ENCODE results near the gene NKAIN2. TPM values are rescaled to one million over a fixed set of nuclear protein-coding genes. Genes with fewer than 3 reads are reported as not detected.

Gene NKAIN2
- total RNA-seq, 2 donors from 2014 or later: 0.29 TPM; not detected in 1

DNA sequence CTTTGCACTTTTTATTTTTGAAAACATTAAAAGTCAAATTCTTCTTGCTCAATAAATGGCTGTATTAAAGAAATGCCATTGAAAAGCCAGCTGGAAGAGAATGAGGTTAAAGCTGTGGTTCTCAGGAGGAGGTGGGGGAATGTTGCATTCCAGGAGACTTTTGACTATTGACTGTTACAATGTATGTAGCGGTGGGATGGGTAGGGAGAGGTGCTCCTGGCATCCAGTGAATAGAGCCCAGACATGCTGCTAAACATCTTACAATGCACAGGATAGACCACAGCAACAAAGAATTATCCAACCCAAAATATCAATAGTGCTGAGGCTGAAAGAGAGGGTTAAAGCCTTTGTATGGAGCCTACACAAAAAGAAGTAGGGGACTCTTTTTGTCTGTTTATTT is 295.9 kb downstream of the NKAIN2 start:
- TF ChIP-seq, protein P1, sequence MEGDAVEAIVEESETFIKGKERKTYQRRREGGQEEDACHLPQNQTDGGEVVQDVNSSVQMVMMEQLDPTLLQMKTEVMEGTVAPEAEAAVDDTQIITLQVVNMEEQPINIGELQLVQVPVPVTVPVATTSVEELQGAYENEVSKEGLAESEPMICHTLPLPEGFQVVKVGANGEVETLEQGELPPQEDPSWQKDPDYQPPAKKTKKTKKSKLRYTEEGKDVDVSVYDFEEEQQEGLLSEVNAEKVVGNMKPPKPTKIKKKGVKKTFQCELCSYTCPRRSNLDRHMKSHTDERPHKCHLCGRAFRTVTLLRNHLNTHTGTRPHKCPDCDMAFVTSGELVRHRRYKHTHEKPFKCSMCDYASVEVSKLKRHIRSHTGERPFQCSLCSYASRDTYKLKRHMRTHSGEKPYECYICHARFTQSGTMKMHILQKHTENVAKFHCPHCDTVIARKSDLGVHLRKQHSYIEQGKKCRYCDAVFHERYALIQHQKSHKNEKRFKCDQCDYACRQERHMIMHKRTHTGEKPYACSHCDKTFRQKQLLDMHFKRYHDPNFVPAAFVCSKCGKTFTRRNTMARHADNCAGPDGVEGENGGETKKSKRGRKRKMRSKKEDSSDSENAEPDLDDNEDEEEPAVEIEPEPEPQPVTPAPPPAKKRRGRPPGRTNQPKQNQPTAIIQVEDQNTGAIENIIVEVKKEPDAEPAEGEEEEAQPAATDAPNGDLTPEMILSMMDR (conservative IDR thresholded peaks at IDR 0.05): no peak
- no peak overlapping the region for H3K4me3 ChIP-seq (ENCODE audit: low read length)
- Mint-ChIP-seq H3K36me3 (ENCODE audit: low read depth) (no peaks in the 10 kb centered on the region), H3K27ac (no peak overlapping the region), H3K9me3 (no peaks in the 10 kb centered on the region), H3K4me1 (no peaks in the 10 kb centered on the region), H3K4me3 (no peak overlapping the region), H3K27me3 (ENCODE audit: insufficient read depth) (no peaks in the 10 kb centered on the region)
- no peaks in the 10 kb centered on the region for H3K9me3 ChIP-seq (ENCODE audit: control insufficient read depth, low read length)
- no peaks in the 10 kb centered on the region for H3K27me3 ChIP-seq (ENCODE audit: control insufficient read depth, insufficient read depth, low read length, poor library complexity, severe bottlenecking)
- H3K36me3 ChIP-seq (ENCODE audit: control insufficient read depth, insufficient read depth, low read length): no peaks in the 10 kb centered on the region
- 100% methylated on average over 1 of the region's 1 CpG; no CpG with 5 or more reads in 1 of the 2 experiments for WGBS, 2 experiments (ENCODE audit: insufficient coverage in 1 of 2, insufficient read length in 1 of 2)
- H3K4me1 ChIP-seq (ENCODE audit: control insufficient read depth, insufficient read depth, low read length): no peaks in the 10 kb centered on the region
- no peak for DNase-seq
- no peak overlapping the region for H3K9ac ChIP-seq (ENCODE audit: extremely low read depth, low read length, poor library complexity, severe bottlenecking)
- H3K27ac ChIP-seq (ENCODE audit: low read depth, low read length): no peak overlapping the region

DNA sequence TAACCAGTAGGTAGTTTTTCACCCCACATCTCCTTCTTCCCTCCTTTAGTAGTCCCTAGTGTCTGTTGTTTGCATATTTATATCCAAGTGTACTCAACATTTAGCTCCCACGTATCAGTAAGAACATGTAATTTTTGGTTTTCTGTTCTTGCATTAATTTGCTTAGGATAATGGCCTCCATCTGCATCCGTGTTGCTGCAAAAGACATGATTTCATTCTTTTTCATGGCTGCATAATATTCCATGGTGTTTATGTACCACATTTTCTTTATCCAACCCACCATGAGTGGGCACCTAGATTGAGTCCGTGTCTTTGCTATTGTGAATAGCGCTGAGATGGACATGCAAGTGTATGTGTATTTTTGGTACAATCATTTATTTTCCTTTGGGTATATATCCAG is 306.8 kb downstream of the NKAIN2 start:
- Histone ChIP-seq H3K36me3 (ENCODE audit: control insufficient read depth, insufficient read depth, low read length) (no peaks in the 10 kb centered on the region), H3K9me3 (ENCODE audit: control insufficient read depth, low read length) (no peaks in the 10 kb centered on the region)
- H3K36me3 Mint-ChIP-seq (ENCODE audit: low read depth): no peaks in the 10 kb centered on the region

DNA sequence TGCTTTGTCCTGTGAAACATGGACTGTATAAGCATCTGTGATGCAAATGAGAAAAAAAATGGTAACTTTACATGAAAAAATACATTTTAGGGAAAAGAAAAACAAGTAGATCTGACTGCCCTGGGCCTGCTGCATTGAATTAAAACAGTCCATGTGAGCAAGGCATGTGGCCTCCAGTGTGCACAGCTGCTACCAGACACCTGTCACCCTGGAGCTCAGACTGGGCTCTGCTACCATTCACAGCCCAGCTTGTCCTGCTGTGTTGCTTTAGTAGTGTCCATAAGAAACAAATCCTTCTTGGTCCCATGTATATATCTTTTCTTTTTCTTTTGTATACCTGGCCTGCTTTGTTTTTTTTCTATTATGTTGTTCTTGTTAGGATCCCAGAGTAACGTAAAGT is 315.9 kb downstream of the NKAIN2 start:
- H3K4me3 Mint-ChIP-seq: no peak overlapping the region
- Histone ChIP-seq H3K27me3 (ENCODE audit: control insufficient read depth, insufficient read depth, low read length, poor library complexity, severe bottlenecking) (no peaks in the 10 kb centered on the region), H3K9me3 (ENCODE audit: control insufficient read depth, low read length) (no peaks in the 10 kb centered on the region), H3K4me1 (ENCODE audit: control insufficient read depth, insufficient read depth, low read length) (no peaks in the 10 kb centered on the region), H3K27ac (ENCODE audit: low read depth, low read length) (no peak overlapping the region), H3K36me3 (ENCODE audit: control insufficient read depth, insufficient read depth, low read length) (no peaks in the 10 kb centered on the region), H3K9ac (ENCODE audit: extremely low read depth, low read length, poor library complexity, severe bottlenecking) (no peak overlapping the region), H3K4me3 (ENCODE audit: low read length) (no peak overlapping the region)
- no peaks in the 10 kb centered on the region for H3K4me1 Mint-ChIP-seq
- H3K27ac Mint-ChIP-seq: no peak overlapping the region
- H3K27me3 Mint-ChIP-seq (ENCODE audit: insufficient read depth): no peaks in the 10 kb centered on the region
- WGBS, 2 experiments (ENCODE audit: insufficient coverage in 1 of 2, insufficient read length in 1 of 2): 97% methylated on average over 1 of the region's 1 CpG; no CpG with 5 or more reads in 1 of the 2 experiments
- H3K36me3 Mint-ChIP-seq (ENCODE audit: low read depth): no peaks in the 10 kb centered on the region
- no peaks in the 10 kb centered on the region for H3K9me3 Mint-ChIP-seq
- DNase-seq: no peak
- TF ChIP-seq, protein P1 (conservative IDR thresholded peaks at IDR 0.05): no peak

More for the DNA sequence above, 306.8 kb downstream of the NKAIN2 start:
- Mint-ChIP-seq H3K4me1 (no peaks in the 10 kb centered on the region), H3K27me3 (ENCODE audit: insufficient read depth) (no peaks in the 10 kb centered on the region), H3K27ac (no peak overlapping the region), H3K4me3 (no peak overlapping the region), H3K9me3 (no peaks in the 10 kb centered on the region)
- no peak for DNase-seq
- no peaks in the 10 kb centered on the region for H3K4me1 ChIP-seq (ENCODE audit: control insufficient read depth, insufficient read depth, low read length)
- TF ChIP-seq, protein P1 (conservative IDR thresholded peaks at IDR 0.05): no peak
- H3K27ac ChIP-seq (ENCODE audit: low read depth, low read length): no peak overlapping the region
- H3K9ac ChIP-seq (ENCODE audit: extremely low read depth, low read length, poor library complexity, severe bottlenecking): no peak overlapping the region
- 69 to 83% methylated on average over 2 to 4 of the region's 4 CpGs for WGBS, 2 experiments (ENCODE audit: insufficient coverage in 1 of 2, insufficient read length in 1 of 2)
- H3K4me3 ChIP-seq (ENCODE audit: low read length): no peak overlapping the region
- no peaks in the 10 kb centered on the region for H3K27me3 ChIP-seq (ENCODE audit: control insufficient read depth, insufficient read depth, low read length, poor library complexity, severe bottlenecking)
